Neural cell (in vitro differentiated cells): ENCODE results near the gene TMEM232.

Experiments used
- EZH2 ChIP-seq: fragments of 200-600, 300-800 bp; shearing (Covaris generic), sonication (generic); IDR thresholded peaks from 2 replicates; pipeline ENCODE4 v1.6.1; 2014; ENCODE audit warnings: antibody characterized with exemption, low read length, borderline replicate concordance, mild to moderate bottlenecking; ENCODE audit not compliant: insufficient read depth, poor library complexity, severe bottlenecking
- MXI1 ChIP-seq: fragments of 450-650 bp; conservative IDR thresholded peaks from 2 replicates; pipeline ENCODE4 v1.6.1; 2014; ENCODE audit warnings: antibody characterized with exemption, mild to moderate bottlenecking; ENCODE audit not compliant: poor library complexity, severe bottlenecking
- POLR2AphosphoS5 ChIP-seq: IDR thresholded peaks from 2 replicates; pipeline ENCODE4 v1.6.1; 2012
- TF ChIP-seq, protein P1 (sequence below): fragments of 450-650 bp; IDR thresholded peaks from 2 replicates; pipeline ENCODE4 v1.5.1; 2014; ENCODE audit warnings: antibody characterized with exemption, mild to moderate bottlenecking, moderate library complexity; ENCODE audit not compliant: poor library complexity, severe bottlenecking
- TF ChIP-seq, protein P2 (sequence below): IDR thresholded peaks from 2 replicates; pipeline ENCODE4 v1.6.1; 2012; ENCODE audit warnings: borderline replicate concordance

DNA sequence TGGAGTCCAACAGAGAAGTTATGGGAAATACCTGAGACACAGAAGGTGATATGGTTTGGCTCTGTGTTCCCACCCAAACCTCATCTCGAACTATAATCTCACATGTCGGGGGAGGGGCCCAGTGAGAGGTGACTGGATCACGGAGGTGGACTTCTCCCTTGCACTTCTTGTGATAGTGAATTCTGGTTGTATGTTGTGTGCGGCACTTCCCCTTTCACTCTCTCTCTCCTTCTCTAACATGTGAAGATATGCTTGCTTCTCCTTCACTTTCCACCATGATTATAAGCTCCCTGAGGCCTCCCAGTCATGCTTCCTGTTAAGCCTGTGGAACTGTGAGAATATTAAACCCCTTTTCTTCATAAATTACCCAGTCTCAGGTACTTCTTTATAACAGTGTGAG, 96.1 kb downstream of the TMEM232 start:
- no peak for TF ChIP-seq MXI1
- TF ChIP-seq, protein P1, sequence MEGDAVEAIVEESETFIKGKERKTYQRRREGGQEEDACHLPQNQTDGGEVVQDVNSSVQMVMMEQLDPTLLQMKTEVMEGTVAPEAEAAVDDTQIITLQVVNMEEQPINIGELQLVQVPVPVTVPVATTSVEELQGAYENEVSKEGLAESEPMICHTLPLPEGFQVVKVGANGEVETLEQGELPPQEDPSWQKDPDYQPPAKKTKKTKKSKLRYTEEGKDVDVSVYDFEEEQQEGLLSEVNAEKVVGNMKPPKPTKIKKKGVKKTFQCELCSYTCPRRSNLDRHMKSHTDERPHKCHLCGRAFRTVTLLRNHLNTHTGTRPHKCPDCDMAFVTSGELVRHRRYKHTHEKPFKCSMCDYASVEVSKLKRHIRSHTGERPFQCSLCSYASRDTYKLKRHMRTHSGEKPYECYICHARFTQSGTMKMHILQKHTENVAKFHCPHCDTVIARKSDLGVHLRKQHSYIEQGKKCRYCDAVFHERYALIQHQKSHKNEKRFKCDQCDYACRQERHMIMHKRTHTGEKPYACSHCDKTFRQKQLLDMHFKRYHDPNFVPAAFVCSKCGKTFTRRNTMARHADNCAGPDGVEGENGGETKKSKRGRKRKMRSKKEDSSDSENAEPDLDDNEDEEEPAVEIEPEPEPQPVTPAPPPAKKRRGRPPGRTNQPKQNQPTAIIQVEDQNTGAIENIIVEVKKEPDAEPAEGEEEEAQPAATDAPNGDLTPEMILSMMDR, result no peak
- no peak for TF ChIP-seq POLR2AphosphoS5
- no peak for TF ChIP-seq EZH2
- TF ChIP-seq, protein P2, sequence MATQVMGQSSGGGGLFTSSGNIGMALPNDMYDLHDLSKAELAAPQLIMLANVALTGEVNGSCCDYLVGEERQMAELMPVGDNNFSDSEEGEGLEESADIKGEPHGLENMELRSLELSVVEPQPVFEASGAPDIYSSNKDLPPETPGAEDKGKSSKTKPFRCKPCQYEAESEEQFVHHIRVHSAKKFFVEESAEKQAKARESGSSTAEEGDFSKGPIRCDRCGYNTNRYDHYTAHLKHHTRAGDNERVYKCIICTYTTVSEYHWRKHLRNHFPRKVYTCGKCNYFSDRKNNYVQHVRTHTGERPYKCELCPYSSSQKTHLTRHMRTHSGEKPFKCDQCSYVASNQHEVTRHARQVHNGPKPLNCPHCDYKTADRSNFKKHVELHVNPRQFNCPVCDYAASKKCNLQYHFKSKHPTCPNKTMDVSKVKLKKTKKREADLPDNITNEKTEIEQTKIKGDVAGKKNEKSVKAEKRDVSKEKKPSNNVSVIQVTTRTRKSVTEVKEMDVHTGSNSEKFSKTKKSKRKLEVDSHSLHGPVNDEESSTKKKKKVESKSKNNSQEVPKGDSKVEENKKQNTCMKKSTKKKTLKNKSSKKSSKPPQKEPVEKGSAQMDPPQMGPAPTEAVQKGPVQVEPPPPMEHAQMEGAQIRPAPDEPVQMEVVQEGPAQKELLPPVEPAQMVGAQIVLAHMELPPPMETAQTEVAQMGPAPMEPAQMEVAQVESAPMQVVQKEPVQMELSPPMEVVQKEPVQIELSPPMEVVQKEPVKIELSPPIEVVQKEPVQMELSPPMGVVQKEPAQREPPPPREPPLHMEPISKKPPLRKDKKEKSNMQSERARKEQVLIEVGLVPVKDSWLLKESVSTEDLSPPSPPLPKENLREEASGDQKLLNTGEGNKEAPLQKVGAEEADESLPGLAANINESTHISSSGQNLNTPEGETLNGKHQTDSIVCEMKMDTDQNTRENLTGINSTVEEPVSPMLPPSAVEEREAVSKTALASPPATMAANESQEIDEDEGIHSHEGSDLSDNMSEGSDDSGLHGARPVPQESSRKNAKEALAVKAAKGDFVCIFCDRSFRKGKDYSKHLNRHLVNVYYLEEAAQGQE, result no peak
